RWPE1 (cell line): ENCODE data around the gene LTC4S.

Source experiments
- CTCF ChIA-PET: fragments of 350-600 bp; sonication (Branson Sonifier 250); formaldehyde crosslinking; extraction: SDS; loops from one replicate; lab custom pipeline; 2021; lab: Yijun Ruan, JAX
- POLR2A ChIA-PET: fragments of 400-600 bp; formaldehyde crosslinking; extraction: SDS; loops from one replicate; lab custom pipeline; 2020; ENCODE audit warnings: antibody characterized with exemption; ENCODE audit not compliant: low non-redundant PET; lab: Yijun Ruan, JAX
- DNase-seq: peaks from one replicate; pipeline ENCODE4 v3.0.0; 2012; ENCODE audit warnings: low spot score
- H3K27ac ChIP-seq: fragments of 450-650 bp; 2 replicates; pipeline ENCODE4 v1.5.1; 2017
- CTCF ChIP-seq: fragments of 450-650 bp; conservative IDR thresholded peaks from 2 replicates; pipeline ENCODE4 v1.5.1; 2017; ENCODE audit warnings: low read depth, mild to moderate bottlenecking

LTC4S gene

GRCh38 chr5:179767496-179768100, 26.2 kb upstream of the LTC4S start:
- H3K27ac ChIP-seq = no peak overlapping the region
- CTCF ChIA-PET = interaction anchor here (0.5 to 1.0 kb wide), 2 partner anchors 47 to 174 kb away, joined by 3 to 5 read pairs; no protein-coding TSS in a partner anchor
- TF ChIP-seq CTCF = no peak
- no peak for DNase-seq
- POLR2A ChIA-PET = no interaction called here

- DNase-seq = no peak
- CTCF ChIA-PET = no interaction called here
- POLR2A ChIA-PET = no interaction called here
- no peak overlapping the region for H3K27ac ChIP-seq
- no peak for TF ChIP-seq CTCF
These were observed 25.3 kb upstream of the LTC4S start for GRCh38 chr5:179768326-179769085.

- no peak for DNase-seq
- TF ChIP-seq CTCF = no peak
- ChIA-PET POLR2A (interaction anchor here (0.6 kb wide), 1 partner anchor 14 kb away, joined by 3 read pairs; no protein-coding TSS in a partner anchor), CTCF (no interaction called here)
- no peak overlapping the region for H3K27ac ChIP-seq
These were observed 24.5 kb upstream of the LTC4S start for GRCh38 chr5:179769271-179769670.

- no peak for TF ChIP-seq CTCF
- no peak overlapping the region for H3K27ac ChIP-seq
- ChIA-PET CTCF (interaction anchor here (0.6 kb wide), 1 partner anchor 51 kb away, joined by 3 read pairs; no protein-coding TSS in a partner anchor), POLR2A (interaction anchor here (0.6 kb wide), 1 partner anchor 14 kb away, joined by 3 read pairs; no protein-coding TSS in a partner anchor)
- no peak for DNase-seq
These were observed 24.0 kb upstream of the LTC4S start for GRCh38 chr5:179769796-179770195.

- no peak overlapping the region for H3K27ac ChIP-seq
- ChIA-PET POLR2A (no interaction called here), CTCF (interaction anchor here (1.1 kb wide), 1 partner anchor 9 kb away, joined by 4 read pairs; no protein-coding TSS in a partner anchor)
- no peak for TF ChIP-seq CTCF
- DNase-seq = no peak
These were observed 22.4 kb upstream of the LTC4S start for GRCh38 chr5:179771311-179771895.

- DNase-seq = no peak
- ChIA-PET POLR2A (no interaction called here), CTCF (interaction anchor here (0.6 to 1.1 kb wide), 2 partner anchors 10 to 15 kb away, joined by 4 read pairs; no protein-coding TSS in a partner anchor)
- no peak for TF ChIP-seq CTCF
- H3K27ac ChIP-seq = no peak overlapping the region
These were observed 21.4 kb upstream of the LTC4S start for GRCh38 chr5:179772351-179772750.
